NCI-H446 treated with DMSO at 0.1 percent for 48 hours (cell line): Measurements from ENCODE around the gene CPNE6.

Experiments used
- DNase-seq: peaks from one replicate; lab custom pipeline; 2025; lab: John Stamatoyannopoulos, UW

CPNE6 gene

GRCh38 chr14:24054646-24055045 is 16.7 kb upstream of the CPNE6 start:
- DNase-seq = no peak

GRCh38 chr14:24055971-24056799 is 15.2 kb upstream of the CPNE6 start:
- no peak for DNase-seq

GRCh38 chr14:24056800-24057184 is 14.6 kb upstream of the CPNE6 start:
- peak; percentile 13 for DNase-seq

GRCh38 chr14:24057271-24057670 is 14.1 kb upstream of the CPNE6 start:
- DNase-seq = no peak

GRCh38 chr14:24057867-24058259 is 13.5 kb upstream of the CPNE6 start:
- DNase-seq = no peak

- DNase-seq = no peak
These were observed 13.0 kb upstream of the CPNE6 start for GRCh38 chr14:24058260-24058950.

GRCh38 chr14:24058951-24059475 is 12.3 kb upstream of the CPNE6 start:
- DNase-seq = no peak

- DNase-seq = no peak
These were observed 11.4 kb upstream of the CPNE6 start for GRCh38 chr14:24059841-24060388.

- no peak for DNase-seq
These were observed 10.9 kb upstream of the CPNE6 start for GRCh38 chr14:24060443-24060842.

- no peak for DNase-seq
These were observed 10.1 kb upstream of the CPNE6 start for GRCh38 chr14:24060984-24061913.

- DNase-seq = no peak
These were observed 9.0 kb upstream of the CPNE6 start for GRCh38 chr14:24062216-24062980.

- DNase-seq = no peak
These were observed 8.0 kb upstream of the CPNE6 start for GRCh38 chr14:24063263-24063836.

GRCh38 chr14:24064091-24064795 is 7.1 kb upstream of the CPNE6 start:
- DNase-seq = no peak

GRCh38 chr14:24064856-24065255 is 6.5 kb upstream of the CPNE6 start:
- no peak for DNase-seq

GRCh38 chr14:24065408-24065807 is 6.0 kb upstream of the CPNE6 start:
- DNase-seq = no peak

GRCh38 chr14:24066496-24067132 is 4.7 kb upstream of the CPNE6 start:
- DNase-seq = no peak

- DNase-seq = no peak
These were observed 4.0 kb upstream of the CPNE6 start for GRCh38 chr14:24067133-24068082.

GRCh38 chr14:24068711-24069410 is 2.5 kb upstream of the CPNE6 start:
- DNase-seq = no peak
